CD14-positive monocyte (primary cell): ENCODE measurements around the gene RPP21. TPM values are rescaled to one million over a fixed set of nuclear protein-coding genes. Genes with fewer than 3 reads are reported as not detected.

Source experiments
- DNase-seq, 3 donors: peaks; one replicate each; pipeline ENCODE4 v3.0.0-alpha.2; 2011 to 2022
- H2AFZ ChIP-seq: 2 replicates; pipeline ENCODE4 v1.6.0; 2012; ENCODE audit warnings: mild to moderate bottlenecking, low read depth, low read length, inconsistent platforms; ENCODE audit not compliant: insufficient read depth, poor library complexity, severe bottlenecking
- H3K27ac ChIP-seq, 2 donors: 1 replicate in 1 of 2; 2 replicates in 1 of 2; pipeline ENCODE4 v1.5.1; 2012 to 2013; ENCODE audit warnings: low read length in 2 of 2, control low read depth in 1 of 2, inconsistent platforms in 1 of 2, low read depth in 1 of 2, mild to moderate bottlenecking in 1 of 2
- H3K27me3 ChIP-seq, 2 donors: one replicate each; pipeline versions ENCODE4 v1.6.0 to v1.6.1; 2011 to 2013; ENCODE audit warnings: low read length in 2 of 2; ENCODE audit not compliant: control insufficient read depth in 2 of 2, insufficient read depth in 2 of 2
- H3K36me3 ChIP-seq, 2 donors: replicated peaks in 1 of 2; 1 replicate in 1 of 2; 2 replicates in 1 of 2; pipeline versions ENCODE4 v1.5.1 to v1.6.1; 2012 to 2013; ENCODE audit warnings: low read length in 2 of 2, control low read depth in 1 of 2, inconsistent platforms in 1 of 2, mild to moderate bottlenecking in 1 of 2; ENCODE audit not compliant: insufficient read depth in 2 of 2, control insufficient read depth in 1 of 2
- H3K4me1 ChIP-seq, 2 donors: 1 replicate in 1 of 2; 2 replicates in 1 of 2; pipeline versions ENCODE4 v1.5.1 to v1.6.1; 2012 to 2013; ENCODE audit warnings: low read length in 2 of 2, control low read depth in 1 of 2, inconsistent platforms in 1 of 2, mild to moderate bottlenecking in 1 of 2, moderate library complexity in 1 of 2; ENCODE audit not compliant: insufficient read depth in 2 of 2, control insufficient read depth in 1 of 2
- H3K4me2 ChIP-seq: replicated peaks from 2 replicates; pipeline ENCODE3; 2012; ENCODE audit warnings: low read length, moderate library complexity, mild to moderate bottlenecking; ENCODE audit not compliant: poor library complexity, severe bottlenecking; ENCODE audit errors: extremely low read depth
- H3K4me3 ChIP-seq, 3 experiments: fragments of 200-600 bp in 1 of 3; sonication (generic) in 1 of 3; replicated peaks in 1 of 3; 1 replicate in 2 of 3; 2 replicates in 1 of 3; pipeline ENCODE4 v1.5.1; 2011 to 2013; ENCODE audit warnings: low read length in 3 of 3, mild to moderate bottlenecking in 3 of 3, control low read depth in 2 of 3, low read depth in 2 of 3, inconsistent platforms in 1 of 3, moderate library complexity in 1 of 3
- H3K79me2 ChIP-seq: 2 replicates; pipeline ENCODE4 v1.6.0; 2012; ENCODE audit warnings: mild to moderate bottlenecking, control low read depth, inconsistent platforms, low read length, moderate library complexity; ENCODE audit not compliant: insufficient read depth
- H3K9ac ChIP-seq: 2 replicates; pipeline ENCODE4 v1.6.0; 2017; ENCODE audit warnings: low read length, mild to moderate bottlenecking; ENCODE audit not compliant: insufficient read depth, poor library complexity, severe bottlenecking
- H3K9me3 ChIP-seq, 2 donors: replicated peaks in 1 of 2; 1 replicate in 1 of 2; 2 replicates in 1 of 2; pipeline versions ENCODE4 v1.5.1 to v1.6.1; 2012 to 2013; ENCODE audit warnings: low read length in 2 of 2, control low read depth in 1 of 2; ENCODE audit not compliant: control insufficient read depth in 1 of 2, insufficient read depth in 1 of 2
- H4K20me1 ChIP-seq: 2 replicates; pipeline ENCODE4 v1.6.0; 2012; ENCODE audit warnings: mild to moderate bottlenecking, low read length, control low read depth, moderate library complexity; ENCODE audit not compliant: insufficient read depth
- H3K27ac Mint-ChIP-seq, 7 donors: one replicate each; pipeline ENCODE4 v1.8.0; 2020; ENCODE audit warnings: mild to moderate bottlenecking in 7 of 7, mixed read lengths in 7 of 7, moderate library complexity in 6 of 7, inconsistent platforms in 2 of 7
- H3K27me3 Mint-ChIP-seq, 3 donors: one replicate each; pipeline ENCODE4 v1.8.0; 2021 to 2022; ENCODE audit warnings: low read depth in 3 of 3, mild to moderate bottlenecking in 3 of 3, mixed read lengths in 3 of 3, moderate library complexity in 3 of 3, inconsistent platforms in 1 of 3
- H3K36me3 Mint-ChIP-seq, 2 donors: one replicate each; pipeline ENCODE4 v1.8.0; 2020; ENCODE audit warnings: mixed read lengths in 2 of 2, inconsistent platforms in 1 of 2, mild to moderate bottlenecking in 1 of 2
- H3K4me1 Mint-ChIP-seq: one replicate; pipeline ENCODE4 v1.8.0; 2020; ENCODE audit warnings: mild to moderate bottlenecking, mixed read lengths
- H3K4me3 Mint-ChIP-seq, 2 donors: one replicate each; pipeline ENCODE4 v1.8.0; 2020; ENCODE audit warnings: mild to moderate bottlenecking in 2 of 2, mixed read lengths in 2 of 2, moderate library complexity in 1 of 2
- H3K9me3 Mint-ChIP-seq, 7 donors: one replicate each; pipeline ENCODE4 v1.8.0; 2020 to 2022; ENCODE audit warnings: mixed read lengths in 7 of 7, mild to moderate bottlenecking in 6 of 7, moderate library complexity in 6 of 7, inconsistent platforms in 2 of 7
- CTCF ChIP-seq: fragments of 200-600 bp; IDR thresholded peaks from one replicate; pipeline ENCODE4 v1.8.0; 2022; ENCODE audit warnings: antibody characterized with exemption, mild to moderate bottlenecking
- WGBS: methylation state at CpG from one replicate; pipeline ENCODE4 v1.1.5; 2013; ENCODE audit warnings: missing lambda C conversion rate; ENCODE audit not compliant: insufficient coverage; 5-methylcytosine and 5-hydroxymethylcytosine counted together
- intact Hi-C, 2 donors: fragments of 100-400 bp; cut with micrococcal nuclease; formaldehyde crosslinking; loops; one replicate each; pipeline versions ENCODE4 v1.15.0 to v1.15.1; 2023
- polyA plus RNA-seq, 3 donors: library from polyadenylated mRNA; depleted of rRNA in 1 of 3; unstranded in 2 of 3; stranded (reverse) in 1 of 3; fragments of 300-500 nt in 2 of 3; fragments of >200 nt in 1 of 3; fragmentation: Illumina TruSeq in 2 of 3; gene quantifications; 1 replicate in 2 of 3; 2 replicates in 1 of 3; pipeline ENCODE4 v1.2.3, GENCODE V29; 2012 to 2021

RPP21 gene
- polyA plus RNA-seq, 3 donors = 59.2 to 63.6 (median 59.5) TPM

DNA sequence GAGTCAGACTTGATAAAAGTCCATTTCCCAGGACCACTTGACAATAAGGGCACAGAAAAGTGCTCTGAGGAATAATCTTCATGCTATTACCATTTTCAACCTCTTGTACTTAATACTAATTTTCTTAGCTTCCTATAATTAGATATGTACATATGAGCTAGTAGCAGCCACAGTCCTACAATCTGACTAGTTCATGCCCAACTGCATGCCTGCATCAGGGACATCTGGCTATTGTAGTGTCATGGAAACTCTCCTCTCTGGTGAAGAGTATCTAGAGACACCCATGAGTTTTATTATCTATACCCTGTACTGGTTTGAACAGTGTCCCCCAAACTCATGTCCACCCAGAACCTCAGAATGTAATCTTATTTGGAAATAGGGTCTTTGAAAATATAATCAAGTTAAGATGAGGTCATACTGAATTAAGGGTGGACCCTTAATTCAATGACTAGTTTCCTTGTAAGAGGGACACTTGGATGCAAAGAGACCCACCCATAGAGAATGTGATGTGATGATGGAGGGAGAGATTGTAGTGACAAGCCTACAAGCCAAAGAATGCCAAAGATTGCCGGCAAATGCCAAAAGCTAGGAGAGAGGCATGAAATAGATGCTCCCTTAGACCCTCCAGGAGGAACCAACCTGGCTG is 32.2 kb upstream of the RPP21 start:
- peaks cover 9% of the 10 kb centered on the region for H3K4me1 Mint-ChIP-seq
- peaks cover 92% of the 10 kb centered on the region for H4K20me1 ChIP-seq

DNA sequence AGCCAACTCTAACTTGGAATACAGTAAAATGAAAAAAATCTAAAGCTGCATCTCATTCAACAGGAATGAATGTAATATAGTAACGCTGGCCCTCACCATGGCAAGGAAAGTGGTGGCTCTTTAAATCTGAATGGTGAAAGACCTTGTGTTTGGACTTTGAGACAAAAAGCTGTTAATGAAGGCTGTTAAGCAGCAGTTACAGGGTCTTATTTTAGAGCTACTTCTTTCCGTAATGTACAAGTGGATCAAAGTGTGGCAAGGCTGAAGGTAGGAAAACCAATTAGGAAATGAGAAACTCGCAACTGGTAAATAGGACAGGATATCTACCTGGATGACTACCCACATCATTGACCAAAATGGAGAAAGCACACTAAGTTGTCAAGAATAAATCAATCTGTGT is 29.8 kb upstream of the RPP21 start:
- intact Hi-C loops = no loop called here

More for the DNA sequence above, 32.2 kb upstream of the RPP21 start:
- H3K36me3 ChIP-seq = peaks cover 19 to 63% of the 10 kb centered on the region in 2 donors
- H3K4me3 ChIP-seq = no peak overlapping the region
- H3K79me2 ChIP-seq = peaks cover 24% of the 10 kb centered on the region
- H3K27ac Mint-ChIP-seq = peak overlapping the region in 2 of 7 donors; percentile 16 to 72
- H3K4me3 Mint-ChIP-seq = no peak overlapping the region
- H3K27me3 Mint-ChIP-seq = peaks cover 0 to 3% (median 0%) of the 10 kb centered on the region in 3 donors
- no peak overlapping the region for H3K27ac ChIP-seq
- WGBS = 100% methylated on average over 1 of the region's 1 CpG
- no peak for DNase-seq
- H3K9me3 Mint-ChIP-seq = no peaks in the 10 kb centered on the region
- no peak overlapping the region for H2AFZ ChIP-seq
- no peak for TF ChIP-seq CTCF
- H3K27me3 ChIP-seq = no peaks in the 10 kb centered on the region
- H3K9ac ChIP-seq = no peak overlapping the region
- no peaks in the 10 kb centered on the region for H3K9me3 ChIP-seq
- intact Hi-C loops = no loop called here
- H3K4me1 ChIP-seq = no peaks in the 10 kb centered on the region
- peaks cover 48 to 59% of the 10 kb centered on the region in 2 donors for H3K36me3 Mint-ChIP-seq
- no peak overlapping the region for H3K4me2 ChIP-seq

More for the DNA sequence above, 29.8 kb upstream of the RPP21 start:
- H3K9ac ChIP-seq = no peak overlapping the region
- no peak overlapping the region for H3K27ac ChIP-seq
- H4K20me1 ChIP-seq = peaks cover 96% of the 10 kb centered on the region
- H3K27me3 ChIP-seq = no peaks in the 10 kb centered on the region
- H2AFZ ChIP-seq = no peak overlapping the region
- H3K27ac Mint-ChIP-seq = no peak overlapping the region
- no peaks in the 10 kb centered on the region for H3K9me3 ChIP-seq
- 100% methylated on average over 1 of the region's 3 CpGs for WGBS
- peaks cover 44 to 59% of the 10 kb centered on the region in 2 donors for H3K36me3 Mint-ChIP-seq
- H3K4me3 Mint-ChIP-seq = no peak overlapping the region
- peaks cover 0 to under 1% (median 0%) of the 10 kb centered on the region in 3 donors for H3K27me3 Mint-ChIP-seq
- H3K79me2 ChIP-seq = peaks cover 47% of the 10 kb centered on the region
- no peak overlapping the region for H3K4me3 ChIP-seq
- no peaks in the 10 kb centered on the region for H3K4me1 ChIP-seq
- no peak for DNase-seq
- H3K4me2 ChIP-seq = no peak overlapping the region
- H3K9me3 Mint-ChIP-seq = no peaks in the 10 kb centered on the region
- TF ChIP-seq CTCF = no peak
- H3K4me1 Mint-ChIP-seq = peaks cover 18% of the 10 kb centered on the region
- peaks cover 15 to 67% of the 10 kb centered on the region in 2 donors for H3K36me3 ChIP-seq
